Caco-2 (cell line): Measurements from ENCODE around the gene UBE2L6. TPM values are rescaled to one million over a fixed set of nuclear protein-coding genes. Genes with fewer than 3 reads are reported as not detected.

Experiments
- BruUV-seq: library from RNA; stranded (reverse); fragments of 400-500 nt; replicated peaks from 2 replicates; lab custom pipeline; 2021; lab: Mats Ljungman, UMichigan
- CTCF ChIA-PET: fragments of 300-600 bp; sonication (Branson Sonifier 250); formaldehyde crosslinking; loops from one replicate; lab custom pipeline; 2022; ENCODE audit warnings: antibody characterized with exemption; lab: Charles Lee
- POLR2A ChIA-PET: fragments of 300-600 bp; sonication (Branson Sonifier 250); formaldehyde crosslinking; loops from one replicate; lab custom pipeline; 2022; ENCODE audit warnings: antibody characterized with exemption; lab: Charles Lee
- DNase-seq, 2 experiments: peaks; one replicate each; pipeline versions ENCODE4 v3.0.0 to v3.0.0-alpha.2; 2020 to 2022
- H3K27me3 ChIP-seq: replicated peaks from 2 replicates; pipeline ENCODE4 v1.6.0; 2011; ENCODE audit warnings: low read length; ENCODE audit not compliant: control insufficient read depth, insufficient read depth
- H3K36me3 ChIP-seq: 2 replicates; pipeline ENCODE4 v1.5.1; 2011; ENCODE audit warnings: low read length; ENCODE audit not compliant: control insufficient read depth, insufficient read depth
- H3K4me1 ChIP-seq: fragments of 250-450 bp; sonication (Bioruptor Pico); 2 replicates; pipeline ENCODE4 v1.5.1; 2020; ENCODE audit warnings: mild to moderate bottlenecking
- H3K4me3 ChIP-seq: 2 replicates; pipeline ENCODE4 v1.5.1; 2011; ENCODE audit warnings: low read depth, mild to moderate bottlenecking, control low read depth, low read length
- H3K9me3 ChIP-seq: fragments of 250-450 bp; sonication (Bioruptor Pico); 2 replicates; pipeline ENCODE4 v1.5.1; 2020; ENCODE audit warnings: mild to moderate bottlenecking, moderate library complexity
- H3K27ac Mint-ChIP-seq: one replicate; pipeline ENCODE4 v1.8.0; 2022; ENCODE audit warnings: mixed read lengths; ENCODE audit not compliant: unreplicated experiment
- H3K27me3 Mint-ChIP-seq: one replicate; pipeline ENCODE4 v1.8.0; 2022; ENCODE audit warnings: mixed read lengths; ENCODE audit not compliant: insufficient read depth, unreplicated experiment
- H3K36me3 Mint-ChIP-seq: one replicate; pipeline ENCODE4 v1.8.0; 2022; ENCODE audit warnings: mild to moderate bottlenecking, mixed read lengths; ENCODE audit not compliant: insufficient read depth, unreplicated experiment
- H3K4me1 Mint-ChIP-seq: one replicate; pipeline ENCODE4 v1.8.0; 2022; ENCODE audit warnings: low read depth, mixed read lengths; ENCODE audit not compliant: unreplicated experiment
- H3K4me3 Mint-ChIP-seq: one replicate; pipeline ENCODE4 v1.8.0; 2022; ENCODE audit warnings: mild to moderate bottlenecking, moderate library complexity, mixed read lengths; ENCODE audit not compliant: unreplicated experiment
- H3K9me3 Mint-ChIP-seq: one replicate; pipeline ENCODE4 v1.8.0; 2022; ENCODE audit warnings: mixed read lengths; ENCODE audit not compliant: unreplicated experiment
- intact Hi-C: fragments of 100-400 bp; cut with micrococcal nuclease; formaldehyde crosslinking; loops from one replicate; pipeline ENCODE4 v1.10.0; 2022; ENCODE audit not compliant: unreplicated experiment
- total RNA-seq: library from RNA; stranded (reverse); gene quantifications from 2 replicates; pipeline ENCODE4 v1.2.3, GENCODE V29; 2022
- TF ChIP-seq, protein P1 (sequence below), 2 experiments: fragments of 200-600 bp in 1 of 2; IDR thresholded peaks; 1 replicate in 1 of 2; 2 replicates in 1 of 2; pipeline versions ENCODE4 v1.5.1 to v1.8.0; 2011 to 2022; ENCODE audit warnings: antibody characterized with exemption in 1 of 2, control low read depth in 1 of 2, inconsistent platforms in 1 of 2, low read depth in 1 of 2, low read length in 1 of 2, mild to moderate bottlenecking in 1 of 2, moderate library complexity in 1 of 2; ENCODE audit not compliant: insufficient read depth in 1 of 2, severe bottlenecking in 1 of 2, unreplicated experiment in 1 of 2

UBE2L6 gene
- total RNA-seq, 1 experiment from 2014 or later: 20.2 TPM

DNA sequence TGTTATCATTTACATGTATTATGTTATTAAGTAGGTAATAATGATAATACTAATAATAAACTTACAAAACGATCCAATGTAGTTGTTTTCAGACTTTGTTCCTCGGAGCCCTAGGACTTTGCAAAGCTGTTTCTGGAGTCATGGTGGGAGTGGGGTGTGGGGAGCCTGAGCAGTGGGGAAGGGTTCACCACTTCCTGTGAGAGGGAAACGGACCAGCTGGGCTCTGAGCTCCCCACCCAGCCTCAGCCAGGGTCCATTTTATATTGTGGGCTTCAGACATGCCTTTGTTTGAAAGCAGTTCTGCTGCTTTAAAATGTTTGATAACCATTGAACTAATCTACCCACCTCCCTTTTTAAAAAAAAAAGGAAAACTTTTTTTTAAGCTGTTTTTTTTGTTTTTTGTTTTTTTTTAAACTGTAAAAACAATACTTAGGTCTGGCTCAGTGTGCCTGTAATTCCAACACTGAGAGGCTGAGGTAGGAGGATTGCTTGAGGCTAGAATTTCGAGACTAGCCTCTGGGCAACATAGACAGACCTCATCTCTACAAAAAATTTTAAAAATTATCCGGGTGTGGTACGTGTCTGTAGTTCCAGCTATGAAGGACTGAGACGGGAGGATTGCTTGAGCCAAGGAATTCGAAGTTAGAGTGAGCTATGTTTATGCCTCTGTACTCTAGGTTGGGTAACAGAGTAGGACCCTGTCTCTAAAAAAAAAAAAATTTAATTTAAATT is 37.0 kb upstream of the UBE2L6 start:
- ChIA-PET CTCF (interaction anchor here (0.5 to 1.5 kb wide), 3 partner anchors 37 to 40 kb away, joined by 3 to 9 read pairs (median 9); partner anchors contain the start of gene UBE2L6), POLR2A (no interaction called here)
- no peaks in the 10 kb centered on the region for H3K36me3 Mint-ChIP-seq
- Histone ChIP-seq H3K4me3 (no peak overlapping the region), H3K4me1 (no peaks in the 10 kb centered on the region), H3K27me3 (no peaks in the 10 kb centered on the region; the same call in 1 of the 2 replicates), H3K36me3 (no peaks in the 10 kb centered on the region), H3K9me3 (no peaks in the 10 kb centered on the region)
- H3K27me3 Mint-ChIP-seq: peaks cover 3% of the 10 kb centered on the region
- H3K4me1 Mint-ChIP-seq: peaks cover 4% of the 10 kb centered on the region
- H3K27ac Mint-ChIP-seq: no peak overlapping the region
- TF ChIP-seq, protein P1, sequence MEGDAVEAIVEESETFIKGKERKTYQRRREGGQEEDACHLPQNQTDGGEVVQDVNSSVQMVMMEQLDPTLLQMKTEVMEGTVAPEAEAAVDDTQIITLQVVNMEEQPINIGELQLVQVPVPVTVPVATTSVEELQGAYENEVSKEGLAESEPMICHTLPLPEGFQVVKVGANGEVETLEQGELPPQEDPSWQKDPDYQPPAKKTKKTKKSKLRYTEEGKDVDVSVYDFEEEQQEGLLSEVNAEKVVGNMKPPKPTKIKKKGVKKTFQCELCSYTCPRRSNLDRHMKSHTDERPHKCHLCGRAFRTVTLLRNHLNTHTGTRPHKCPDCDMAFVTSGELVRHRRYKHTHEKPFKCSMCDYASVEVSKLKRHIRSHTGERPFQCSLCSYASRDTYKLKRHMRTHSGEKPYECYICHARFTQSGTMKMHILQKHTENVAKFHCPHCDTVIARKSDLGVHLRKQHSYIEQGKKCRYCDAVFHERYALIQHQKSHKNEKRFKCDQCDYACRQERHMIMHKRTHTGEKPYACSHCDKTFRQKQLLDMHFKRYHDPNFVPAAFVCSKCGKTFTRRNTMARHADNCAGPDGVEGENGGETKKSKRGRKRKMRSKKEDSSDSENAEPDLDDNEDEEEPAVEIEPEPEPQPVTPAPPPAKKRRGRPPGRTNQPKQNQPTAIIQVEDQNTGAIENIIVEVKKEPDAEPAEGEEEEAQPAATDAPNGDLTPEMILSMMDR (IDR thresholded peaks at IDR 0.05; ENCODE audit: insufficient read depth in 1 of 2, low read depth in 1 of 2, low read length in 1 of 2, severe bottlenecking in 1 of 2, unreplicated experiment in 1 of 2): no peak
- H3K4me3 Mint-ChIP-seq: no peak overlapping the region
- DNase-seq: no peak
- intact Hi-C loops: loop anchor here (1.0 kb wide), 1 partner anchor 36 kb away; no protein-coding TSS in a partner anchor
- BruUV-seq: no TSS peak
- no peaks in the 10 kb centered on the region for H3K9me3 Mint-ChIP-seq

DNA sequence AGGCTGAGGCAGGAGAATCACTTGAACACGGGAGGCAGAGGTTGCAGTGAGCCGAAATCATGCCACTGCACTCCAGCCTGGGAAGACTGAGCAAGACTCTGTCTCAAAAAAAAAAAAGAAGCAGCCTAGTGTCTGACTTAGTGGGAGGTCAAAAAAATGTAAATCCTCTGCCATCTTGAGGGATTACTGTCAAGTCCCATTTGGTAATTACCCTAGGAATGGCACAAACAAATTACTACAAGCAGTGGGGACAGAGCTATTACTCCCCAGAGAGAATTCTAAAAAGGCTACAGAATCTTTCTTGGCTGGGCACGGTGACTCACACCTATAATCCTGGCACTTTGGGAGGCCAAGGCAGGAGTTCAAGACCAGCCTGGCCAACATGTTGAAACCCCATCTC is 33.8 kb upstream of the UBE2L6 start:
- CTCF ChIA-PET: no interaction called here

GRCh38 chr11:57599381-57599780 is 31.9 kb upstream of the UBE2L6 start:
- Mint-ChIP-seq H3K27me3 (no peaks in the 10 kb centered on the region), H3K4me1 (peaks cover 13% of the 10 kb centered on the region), H3K36me3 (no peaks in the 10 kb centered on the region), H3K9me3 (no peaks in the 10 kb centered on the region), H3K27ac (no peak overlapping the region), H3K4me3 (no peak overlapping the region)
- Histone ChIP-seq H3K36me3 (no peaks in the 10 kb centered on the region), H3K4me3 (no peak overlapping the region), H3K9me3 (no peaks in the 10 kb centered on the region), H3K27me3 (no peaks in the 10 kb centered on the region), H3K4me1 (peaks cover 12% of the 10 kb centered on the region)
- intact Hi-C loops: no loop called here
- DNase-seq: no peak
- POLR2A ChIA-PET: no interaction called here
- TF ChIP-seq, protein P1 (IDR thresholded peaks at IDR 0.05; ENCODE audit: insufficient read depth in 1 of 2, low read depth in 1 of 2, low read length in 1 of 2, severe bottlenecking in 1 of 2, unreplicated experiment in 1 of 2): no peak
- no TSS peak for BruUV-seq
- CTCF ChIA-PET: no interaction called here

More for the DNA sequence above, 33.8 kb upstream of the UBE2L6 start:
- peaks cover 13% of the 10 kb centered on the region for H3K4me1 Mint-ChIP-seq
- no TSS peak for BruUV-seq
- H3K27me3 Mint-ChIP-seq: peaks cover 3% of the 10 kb centered on the region
- no peak overlapping the region for H3K4me3 ChIP-seq
- no peaks in the 10 kb centered on the region for H3K36me3 Mint-ChIP-seq
- intact Hi-C loops: no loop called here
- H3K9me3 Mint-ChIP-seq: no peaks in the 10 kb centered on the region
- TF ChIP-seq, protein P1 (IDR thresholded peaks at IDR 0.05; ENCODE audit: insufficient read depth in 1 of 2, low read depth in 1 of 2, low read length in 1 of 2, severe bottlenecking in 1 of 2, unreplicated experiment in 1 of 2): no peak
- DNase-seq: no peak
- H3K27me3 ChIP-seq: no peaks in the 10 kb centered on the region; the same call in 1 of the 2 replicates
- no peak overlapping the region for H3K4me3 Mint-ChIP-seq
- no peaks in the 10 kb centered on the region for H3K36me3 ChIP-seq
- POLR2A ChIA-PET: no interaction called here
- H3K4me1 ChIP-seq: peaks cover 12% of the 10 kb centered on the region
- no peaks in the 10 kb centered on the region for H3K9me3 ChIP-seq
- no peak overlapping the region for H3K27ac Mint-ChIP-seq
